DND-41 (cell line): ENCODE measurements around the gene MEX3A.

Experiments
- ATAC-seq: fragments of 200-7000 bp; cut with Tn5 transposase; 3 replicates; pipeline ENCODE4 v1.9.1; 2021; ENCODE audit warnings: low read depth; ENCODE audit not compliant: insufficient read depth
- DNase-seq: peaks from one replicate; pipeline ENCODE4 v3.0.0-alpha.2; 2020
- H2AFZ ChIP-seq: 2 replicates; pipeline ENCODE4 v1.6.0; 2012; ENCODE audit warnings: low read depth, low read length
- H3K27ac ChIP-seq: 2 replicates; pipeline ENCODE4 v1.5.1; 2012; ENCODE audit warnings: low read length, inconsistent platforms
- H3K27me3 ChIP-seq: fragments of 200-600 bp; sonication (generic); 2 replicates; pipeline ENCODE4 v1.6.0; 2012; ENCODE audit warnings: low read length, mild to moderate bottlenecking, inconsistent platforms; ENCODE audit not compliant: insufficient read depth, poor library complexity
- H3K36me3 ChIP-seq: 2 replicates; pipeline ENCODE4 v1.5.1; 2012; ENCODE audit warnings: low read length, inconsistent platforms; ENCODE audit not compliant: insufficient read depth
- H3K4me1 ChIP-seq: 2 replicates; pipeline ENCODE4 v1.5.1; 2012; ENCODE audit warnings: mild to moderate bottlenecking, low read length; ENCODE audit not compliant: insufficient read depth
- H3K4me2 ChIP-seq: 2 replicates; pipeline ENCODE4 v1.6.0; 2012; ENCODE audit warnings: mild to moderate bottlenecking, moderate library complexity, low read length, inconsistent platforms; ENCODE audit not compliant: insufficient read depth
- H3K4me3 ChIP-seq, 2 experiments: fragments of 200-600 bp in 1 of 2; shearing (Covaris generic) in 1 of 2; 2 replicates each; pipeline ENCODE4 v1.5.1; 2012 to 2016; ENCODE audit warnings: inconsistent platforms in 2 of 2, low read length in 2 of 2, mild to moderate bottlenecking in 2 of 2, low read depth in 1 of 2, moderate library complexity in 1 of 2
- H3K79me2 ChIP-seq: 2 replicates; pipeline ENCODE4 v1.6.0; 2012; ENCODE audit warnings: low read length, inconsistent platforms; ENCODE audit not compliant: insufficient read depth
- H3K9ac ChIP-seq: 2 replicates; pipeline ENCODE4 v1.6.0; 2012; ENCODE audit warnings: low read depth, mild to moderate bottlenecking, inconsistent platforms, low read length, moderate library complexity
- H3K9me3 ChIP-seq: 2 replicates; pipeline ENCODE4 v1.5.1; 2012; ENCODE audit warnings: low read length, moderate library complexity, mild to moderate bottlenecking, inconsistent platforms; ENCODE audit not compliant: insufficient read depth, severe bottlenecking
- H4K20me1 ChIP-seq: 2 replicates; pipeline ENCODE4 v1.6.0; 2012; ENCODE audit warnings: low read length; ENCODE audit not compliant: insufficient read depth
- EZH2 ChIP-seq: IDR thresholded peaks from 3 replicates; pipeline ENCODE4 v1.6.1; 2012; ENCODE audit warnings: borderline replicate concordance, low read depth, mild to moderate bottlenecking, moderate library complexity, low read length, inconsistent platforms; ENCODE audit not compliant: severe bottlenecking
- TF ChIP-seq, protein P1 (sequence below): IDR thresholded peaks from 2 replicates; pipeline ENCODE4 v1.5.1; 2012; ENCODE audit warnings: borderline replicate concordance, low read length, moderate library complexity, mild to moderate bottlenecking; ENCODE audit not compliant: poor library complexity, severe bottlenecking; ENCODE audit errors: extremely low read depth

MEX3A gene

DNA sequence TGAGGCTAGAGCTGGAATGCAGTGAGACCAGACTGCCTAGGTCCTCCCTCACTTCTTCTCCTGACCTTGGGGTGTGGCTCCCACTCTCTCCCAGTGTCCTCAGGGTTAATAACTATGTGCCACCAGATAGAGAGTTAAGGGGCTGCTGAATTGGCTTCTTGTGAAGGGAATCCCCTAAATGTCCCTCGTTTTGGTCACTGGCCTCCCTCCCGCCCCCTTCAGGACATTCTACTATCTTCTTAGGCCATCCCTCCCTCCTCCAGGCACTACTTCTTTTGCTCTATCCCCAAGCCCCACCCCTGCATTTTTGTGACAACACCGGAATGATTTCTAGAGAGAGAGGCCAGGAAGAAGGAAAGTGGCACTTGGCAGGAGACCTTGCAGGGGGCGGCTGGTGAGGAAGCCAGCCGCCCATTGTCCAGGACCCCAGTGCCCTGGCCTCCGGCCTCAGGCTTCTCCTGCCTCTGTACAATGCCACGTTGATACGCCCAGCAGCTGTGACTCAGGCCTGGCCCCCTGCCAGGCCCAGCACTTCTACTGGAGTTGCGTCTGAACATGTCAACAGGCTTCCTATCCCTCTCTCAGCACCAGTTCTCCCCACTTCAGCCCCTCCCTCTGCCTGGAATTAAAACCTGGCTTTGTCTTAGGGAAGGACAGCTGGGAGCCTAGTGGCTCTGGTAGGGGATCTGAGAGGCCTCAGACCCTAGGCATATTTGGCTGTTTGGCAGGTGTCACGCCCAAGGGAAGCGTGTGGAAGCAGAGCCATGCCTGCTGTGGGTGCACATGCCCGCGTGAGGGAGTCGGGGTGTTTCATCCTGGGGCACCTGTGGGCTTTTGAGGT lies 41.3 kb upstream of the MEX3A start:
- H3K4me1 ChIP-seq = peaks cover 23% of the 10 kb centered on the region
- H3K79me2 ChIP-seq = no peaks in the 10 kb centered on the region
- peaks cover 24% of the 10 kb centered on the region for H4K20me1 ChIP-seq
- H3K9me3 ChIP-seq = no peaks in the 10 kb centered on the region
- ATAC-seq (no peak), DNase-seq (peak; percentile 28)
- H3K36me3 ChIP-seq = no peaks in the 10 kb centered on the region
- TF ChIP-seq, protein P1, sequence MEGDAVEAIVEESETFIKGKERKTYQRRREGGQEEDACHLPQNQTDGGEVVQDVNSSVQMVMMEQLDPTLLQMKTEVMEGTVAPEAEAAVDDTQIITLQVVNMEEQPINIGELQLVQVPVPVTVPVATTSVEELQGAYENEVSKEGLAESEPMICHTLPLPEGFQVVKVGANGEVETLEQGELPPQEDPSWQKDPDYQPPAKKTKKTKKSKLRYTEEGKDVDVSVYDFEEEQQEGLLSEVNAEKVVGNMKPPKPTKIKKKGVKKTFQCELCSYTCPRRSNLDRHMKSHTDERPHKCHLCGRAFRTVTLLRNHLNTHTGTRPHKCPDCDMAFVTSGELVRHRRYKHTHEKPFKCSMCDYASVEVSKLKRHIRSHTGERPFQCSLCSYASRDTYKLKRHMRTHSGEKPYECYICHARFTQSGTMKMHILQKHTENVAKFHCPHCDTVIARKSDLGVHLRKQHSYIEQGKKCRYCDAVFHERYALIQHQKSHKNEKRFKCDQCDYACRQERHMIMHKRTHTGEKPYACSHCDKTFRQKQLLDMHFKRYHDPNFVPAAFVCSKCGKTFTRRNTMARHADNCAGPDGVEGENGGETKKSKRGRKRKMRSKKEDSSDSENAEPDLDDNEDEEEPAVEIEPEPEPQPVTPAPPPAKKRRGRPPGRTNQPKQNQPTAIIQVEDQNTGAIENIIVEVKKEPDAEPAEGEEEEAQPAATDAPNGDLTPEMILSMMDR = no peak
- no peak for TF ChIP-seq EZH2
- peaks cover 16% of the 10 kb centered on the region for H3K27me3 ChIP-seq
- no peak overlapping the region for H3K27ac ChIP-seq
- no peak overlapping the region for H2AFZ ChIP-seq
- no peak overlapping the region for H3K4me3 ChIP-seq
- H3K9ac ChIP-seq = no peak overlapping the region
- no peak overlapping the region for H3K4me2 ChIP-seq

DNA sequence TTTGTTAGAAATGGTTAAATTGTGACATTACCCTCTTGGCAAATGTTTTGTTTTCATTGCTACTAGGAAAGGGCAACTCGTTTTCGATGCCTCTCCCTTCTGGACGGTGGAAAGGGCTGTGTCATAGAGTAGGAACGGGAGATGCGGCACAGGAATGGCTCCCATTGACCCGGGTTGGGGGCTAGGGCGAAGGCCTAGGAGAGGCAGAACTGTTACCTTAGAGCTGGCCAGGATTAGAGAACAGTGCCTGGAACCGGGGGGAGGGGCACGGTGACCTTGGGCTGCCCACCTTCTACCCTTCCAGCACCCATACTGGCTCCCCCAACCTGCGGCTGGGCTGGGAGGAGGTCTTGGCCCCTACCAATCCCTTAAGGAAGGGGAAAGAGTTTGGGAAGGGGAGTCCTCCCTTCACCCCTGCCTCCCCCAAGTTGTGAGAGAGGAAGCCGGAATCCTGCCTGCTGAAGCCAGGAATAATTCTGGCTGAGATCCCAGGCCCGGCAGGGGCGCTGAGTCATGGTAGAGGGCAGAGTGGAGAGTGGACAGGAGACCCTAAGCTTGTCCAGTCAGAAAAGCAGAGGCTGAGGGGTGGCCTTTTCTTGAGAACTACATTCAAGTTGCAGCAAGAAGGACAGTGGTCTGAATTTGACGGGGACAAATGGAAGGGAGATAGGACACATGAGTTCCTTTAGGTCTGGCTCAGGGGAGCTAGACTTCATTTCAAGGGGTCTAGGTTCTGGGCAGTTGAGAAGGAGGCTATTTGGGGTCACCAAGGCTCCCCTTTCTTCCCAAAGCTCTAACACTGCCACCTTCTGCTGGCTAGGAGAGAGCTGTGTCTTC lies 40.5 kb upstream of the MEX3A start:
- H3K4me3 ChIP-seq = no peak overlapping the region
- TF ChIP-seq EZH2 = no peak
- TF ChIP-seq, protein P1 = no peak
- no peaks in the 10 kb centered on the region for H3K36me3 ChIP-seq
- no peak overlapping the region for H2AFZ ChIP-seq
- H3K27ac ChIP-seq = no peak overlapping the region
- ATAC-seq (no peak), DNase-seq (no peak)
- peaks cover 18% of the 10 kb centered on the region for H4K20me1 ChIP-seq
- H3K9me3 ChIP-seq = no peaks in the 10 kb centered on the region
- peaks cover 17% of the 10 kb centered on the region for H3K4me1 ChIP-seq
- H3K4me2 ChIP-seq = no peak overlapping the region
- peaks cover 19% of the 10 kb centered on the region for H3K27me3 ChIP-seq
- H3K79me2 ChIP-seq = no peaks in the 10 kb centered on the region
- H3K9ac ChIP-seq = no peak overlapping the region

- Histone ChIP-seq H3K9ac (no peak overlapping the region), H3K4me2 (no peak overlapping the region), H4K20me1 (peaks cover 18% of the 10 kb centered on the region), H3K27ac (no peak overlapping the region), H2AFZ (no peak overlapping the region), H3K9me3 (no peaks in the 10 kb centered on the region), H3K4me1 (peaks cover 11% of the 10 kb centered on the region), H3K36me3 (no peaks in the 10 kb centered on the region), H3K4me3 (no peak overlapping the region), H3K27me3 (peaks cover 19% of the 10 kb centered on the region), H3K79me2 (no peaks in the 10 kb centered on the region)
- no peak for TF ChIP-seq EZH2
- TF ChIP-seq, protein P1 = no peak
- ATAC-seq (no peak), DNase-seq (no peak)
Observed at GRCh38 chr1:156122086-156122485, 39.8 kb upstream of the MEX3A start.
